Loucy (cell line): ENCODE data around the gene SCAPER.

Experiments used
- CTCF ChIP-seq: fragments of 200-600 bp; sonication (generic); conservative IDR thresholded peaks from 2 replicates; pipeline ENCODE4 v1.5.1; 2014; ENCODE audit warnings: mild to moderate bottlenecking, antibody characterized with exemption, low read length
- EZH2phosphoT487 ChIP-seq: fragments of 200-600 bp; IDR thresholded peaks from 2 replicates; pipeline ENCODE4 v1.6.1; 2018; ENCODE audit warnings: antibody characterized with exemption, mild to moderate bottlenecking, moderate library complexity, borderline replicate concordance

GRCh38 chr15:76460871-76461270 is 444.3 kb downstream of the SCAPER start:
- TF ChIP-seq CTCF, result no peak
- no peak for TF ChIP-seq EZH2phosphoT487
